Lower lobe of right lung (tissue), 2 donors: ENCODE results near the gene PPIC. TPM values are rescaled to one million over a fixed set of nuclear protein-coding genes. Genes with fewer than 3 reads are reported as not detected.

ENCODE experiments used
- ATAC-seq, 2 donors: fragments of 200-7000 bp; cut with Tn5 transposase; one replicate each; pipeline ENCODE4 v1.9.1; 2020 to 2022; ENCODE audit warnings: mild to moderate bottlenecking in 2 of 2, moderate library complexity in 2 of 2
- DNase-seq: peaks from one replicate; pipeline ENCODE4 v3.0.0-alpha.2; 2020
- H3K27ac ChIP-seq: fragments of 200-600 bp; one replicate; pipeline ENCODE4 v1.8.0; 2022
- H3K27me3 ChIP-seq: fragments of 200-600 bp; one replicate; pipeline ENCODE4 v1.8.0; 2022; ENCODE audit warnings: low read depth
- H3K36me3 ChIP-seq: fragments of 200-600 bp; one replicate; pipeline ENCODE4 v1.8.0; 2022; ENCODE audit warnings: mild to moderate bottlenecking
- H3K4me1 ChIP-seq: fragments of 200-600 bp; one replicate; pipeline ENCODE4 v1.8.0; 2022
- H3K4me3 ChIP-seq: fragments of 200-600 bp; one replicate; pipeline ENCODE4 v1.8.0; 2022; ENCODE audit warnings: mild to moderate bottlenecking
- H3K9me3 ChIP-seq: fragments of 200-600 bp; one replicate; pipeline ENCODE4 v1.8.0; 2022
- intact Hi-C: fragments of 100-400 bp; cut with DNase I; formaldehyde crosslinking; loops from one replicate; pipeline ENCODE4 v1.11.0; 2022
- total RNA-seq: library from RNA; stranded (reverse); fragmentation: NEBNext Ultra II Directional; extraction: Animal tissue kit (Norgen Biotek cat#: 25700); gene quantifications from one replicate; pipeline ENCODE4 v1.2.1, GENCODE V29; 2021
- TF ChIP-seq, protein P1 (sequence below): fragments of 200-600 bp; IDR thresholded peaks from one replicate; pipeline ENCODE4 v1.8.0; 2022; ENCODE audit warnings: antibody characterized with exemption, mild to moderate bottlenecking
- donor health status: DM: no; HTN: yes; CAD: no; lungs with severe emphysema.

The PPIC gene
- total RNA-seq, 1 donor from 2014 or later: 39.5 TPM

DNA sequence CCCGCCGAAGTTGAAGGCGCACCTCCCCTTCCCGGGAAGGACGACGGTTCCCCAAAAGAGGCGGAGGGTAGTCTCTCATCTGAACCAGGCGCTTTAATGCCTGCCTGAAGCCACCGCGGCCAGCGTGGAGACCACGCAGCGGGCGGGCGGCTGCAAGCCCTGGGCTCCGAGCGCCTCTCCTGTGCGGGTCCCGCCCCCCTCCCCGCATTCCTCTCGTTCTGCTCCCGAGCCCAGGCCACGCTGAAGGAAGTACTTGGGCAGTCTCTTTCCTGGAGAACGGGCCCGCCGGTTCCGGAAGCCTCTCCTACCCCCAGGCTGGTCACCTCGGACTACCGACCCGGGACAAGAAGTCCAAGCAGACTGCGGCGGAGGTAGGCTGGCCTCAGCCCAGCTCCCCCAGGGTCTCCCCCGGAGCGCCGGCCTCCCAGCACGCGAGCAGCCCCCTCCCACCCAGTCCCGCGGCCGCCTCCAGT lies 571 bp downstream of the PPIC start:
- Histone ChIP-seq H3K27ac (peak overlapping the region; percentile 87), H3K4me3 (peak overlapping the region; percentile 76), H3K36me3 (no peaks in the 10 kb centered on the region), H3K27me3 (no peaks in the 10 kb centered on the region), H3K4me1 (peaks cover 20% of the 10 kb centered on the region), H3K9me3 (no peaks in the 10 kb centered on the region)
- intact Hi-C loops: no loop called here
- TF ChIP-seq, protein P1, sequence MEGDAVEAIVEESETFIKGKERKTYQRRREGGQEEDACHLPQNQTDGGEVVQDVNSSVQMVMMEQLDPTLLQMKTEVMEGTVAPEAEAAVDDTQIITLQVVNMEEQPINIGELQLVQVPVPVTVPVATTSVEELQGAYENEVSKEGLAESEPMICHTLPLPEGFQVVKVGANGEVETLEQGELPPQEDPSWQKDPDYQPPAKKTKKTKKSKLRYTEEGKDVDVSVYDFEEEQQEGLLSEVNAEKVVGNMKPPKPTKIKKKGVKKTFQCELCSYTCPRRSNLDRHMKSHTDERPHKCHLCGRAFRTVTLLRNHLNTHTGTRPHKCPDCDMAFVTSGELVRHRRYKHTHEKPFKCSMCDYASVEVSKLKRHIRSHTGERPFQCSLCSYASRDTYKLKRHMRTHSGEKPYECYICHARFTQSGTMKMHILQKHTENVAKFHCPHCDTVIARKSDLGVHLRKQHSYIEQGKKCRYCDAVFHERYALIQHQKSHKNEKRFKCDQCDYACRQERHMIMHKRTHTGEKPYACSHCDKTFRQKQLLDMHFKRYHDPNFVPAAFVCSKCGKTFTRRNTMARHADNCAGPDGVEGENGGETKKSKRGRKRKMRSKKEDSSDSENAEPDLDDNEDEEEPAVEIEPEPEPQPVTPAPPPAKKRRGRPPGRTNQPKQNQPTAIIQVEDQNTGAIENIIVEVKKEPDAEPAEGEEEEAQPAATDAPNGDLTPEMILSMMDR: no peak
- peak; percentile 84 to 88 for ATAC-seq
- peak; percentile 81 for DNase-seq

DNA sequence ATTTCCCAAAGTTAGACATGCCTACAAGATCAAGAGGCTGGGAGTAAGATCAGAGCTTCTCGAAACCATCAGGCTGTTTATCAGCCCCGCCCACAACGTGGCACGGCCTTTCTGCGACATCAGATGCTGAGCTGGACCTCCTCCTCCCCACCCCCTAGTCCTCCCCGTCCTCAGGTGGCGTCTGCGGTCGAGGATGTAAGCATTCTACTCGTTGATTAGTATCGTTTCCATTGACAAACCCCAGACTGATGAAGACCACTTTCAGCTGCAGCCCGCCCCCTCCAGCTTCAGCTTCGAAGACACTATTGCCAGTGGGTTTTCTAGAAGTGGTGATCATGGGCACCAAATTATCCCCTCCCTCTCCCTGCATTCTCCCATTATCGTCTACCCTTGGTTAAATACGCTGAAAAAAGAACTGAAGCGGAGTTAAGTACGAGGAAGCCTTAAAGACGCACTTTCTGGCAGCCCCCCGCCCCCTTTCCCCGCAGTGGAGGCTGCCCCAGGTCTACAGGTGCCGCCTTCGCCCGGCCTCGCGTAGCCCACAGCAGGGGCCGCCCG lies 1.1 kb downstream of the PPIC start:
- Histone ChIP-seq H3K4me3 (peak overlapping the region; percentile 76), H3K9me3 (no peaks in the 10 kb centered on the region), H3K27me3 (no peaks in the 10 kb centered on the region), H3K27ac (peak overlapping the region; percentile 87), H3K4me1 (peaks cover 20% of the 10 kb centered on the region), H3K36me3 (no peaks in the 10 kb centered on the region)
- intact Hi-C loops: no loop called here
- ATAC-seq (peak; percentile 51 to 54), DNase-seq (peak; percentile 70)
- TF ChIP-seq, protein P1: no peak

DNA sequence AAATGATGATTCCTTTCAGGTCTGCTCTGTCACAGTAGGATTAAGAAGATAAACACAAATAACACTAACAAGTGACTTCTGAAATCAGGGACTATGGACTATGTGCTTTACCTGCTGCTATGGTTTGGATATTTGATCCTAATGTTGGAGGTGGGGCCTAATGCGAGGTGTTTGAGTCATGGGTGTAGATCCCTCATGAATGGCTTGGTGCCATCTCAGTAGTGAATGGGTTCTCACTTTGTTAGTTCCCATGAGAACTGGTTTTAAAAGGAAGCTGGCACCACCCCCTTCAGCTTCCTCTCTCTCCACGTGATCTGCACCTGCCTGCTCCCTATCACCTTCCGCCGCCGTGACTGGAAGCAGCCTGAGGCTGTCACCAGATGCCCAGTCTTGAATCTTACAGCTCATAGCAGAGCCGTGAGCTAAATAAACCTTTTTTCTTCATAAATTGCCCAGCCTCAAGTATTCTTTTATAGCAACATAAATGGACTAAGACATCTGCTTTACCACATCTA lies 3.3 kb downstream of the PPIC start:
- Histone ChIP-seq H3K4me3 (no peak overlapping the region), H3K36me3 (peaks cover 5% of the 10 kb centered on the region), H3K9me3 (no peaks in the 10 kb centered on the region), H3K27ac (no peak overlapping the region), H3K27me3 (no peaks in the 10 kb centered on the region), H3K4me1 (peaks cover 20% of the 10 kb centered on the region)
- intact Hi-C loops: no loop called here
- TF ChIP-seq, protein P1: no peak
- ATAC-seq (no peak), DNase-seq (no peak)

DNA sequence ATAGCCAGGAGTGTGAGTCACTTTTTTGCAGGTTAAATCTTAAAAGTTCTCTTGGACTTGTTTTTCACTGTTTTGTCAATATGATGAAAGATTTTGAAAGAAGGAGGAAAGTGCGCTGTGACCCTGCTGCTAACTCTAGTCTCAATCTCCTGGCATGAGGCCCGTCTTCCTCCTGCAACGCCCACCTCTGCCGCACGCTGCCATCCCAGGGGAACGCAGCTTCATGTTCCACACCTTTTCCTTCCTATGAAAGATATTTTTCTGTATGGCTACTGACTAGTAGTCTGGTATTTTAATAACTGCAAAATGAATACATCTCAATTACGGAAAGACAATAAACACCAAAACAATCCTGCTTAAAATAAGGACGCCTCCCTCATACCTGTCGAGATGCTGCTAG lies 8.3 kb downstream of the PPIC start:
- Histone ChIP-seq H3K9me3 (no peaks in the 10 kb centered on the region), H3K4me1 (no peaks in the 10 kb centered on the region), H3K27me3 (no peaks in the 10 kb centered on the region), H3K27ac (no peak overlapping the region), H3K36me3 (peaks cover 39% of the 10 kb centered on the region), H3K4me3 (no peak overlapping the region)
- DNase-seq (no peak), ATAC-seq (no peak)
- intact Hi-C loops: no loop called here
- TF ChIP-seq, protein P1: no peak

DNA sequence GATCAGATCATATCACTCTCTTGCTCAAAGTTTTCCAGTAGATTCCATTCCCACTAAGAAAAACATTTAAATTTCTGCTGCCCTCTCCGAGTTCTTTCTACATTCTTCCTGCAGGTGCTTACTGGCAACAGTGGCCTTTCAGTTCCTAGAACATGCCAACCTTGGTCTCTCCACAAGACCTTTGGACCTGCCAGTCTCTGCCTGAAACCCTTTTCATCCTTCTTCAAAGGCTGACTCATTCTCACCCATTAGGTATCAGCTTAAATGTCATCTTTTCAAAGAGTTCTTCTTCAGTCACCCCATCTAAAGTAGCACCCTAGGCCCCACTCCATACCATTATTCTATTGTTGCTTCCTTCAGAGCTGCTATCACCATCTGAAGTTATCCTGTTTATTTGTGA lies 21.8 kb downstream of the PPIC start:
- DNase-seq (no peak), ATAC-seq (no peak)
- no peaks in the 10 kb centered on the region for H3K36me3 ChIP-seq
- no peaks in the 10 kb centered on the region for H3K9me3 ChIP-seq
- no peak overlapping the region for H3K27ac ChIP-seq
- no peaks in the 10 kb centered on the region for H3K27me3 ChIP-seq
- TF ChIP-seq, protein P1: no peak
- H3K4me3 ChIP-seq: no peak overlapping the region
- no peaks in the 10 kb centered on the region for H3K4me1 ChIP-seq
- intact Hi-C loops: no loop called here
